Measurements from ENCODE around the gene CACNB4.
"Not testable (repeated sequence)": the region's sequence is repeated elsewhere in the genome, so short reads cannot be mapped to it uniquely, and the experiment has no call there.

Gene CACNB4

DNA sequence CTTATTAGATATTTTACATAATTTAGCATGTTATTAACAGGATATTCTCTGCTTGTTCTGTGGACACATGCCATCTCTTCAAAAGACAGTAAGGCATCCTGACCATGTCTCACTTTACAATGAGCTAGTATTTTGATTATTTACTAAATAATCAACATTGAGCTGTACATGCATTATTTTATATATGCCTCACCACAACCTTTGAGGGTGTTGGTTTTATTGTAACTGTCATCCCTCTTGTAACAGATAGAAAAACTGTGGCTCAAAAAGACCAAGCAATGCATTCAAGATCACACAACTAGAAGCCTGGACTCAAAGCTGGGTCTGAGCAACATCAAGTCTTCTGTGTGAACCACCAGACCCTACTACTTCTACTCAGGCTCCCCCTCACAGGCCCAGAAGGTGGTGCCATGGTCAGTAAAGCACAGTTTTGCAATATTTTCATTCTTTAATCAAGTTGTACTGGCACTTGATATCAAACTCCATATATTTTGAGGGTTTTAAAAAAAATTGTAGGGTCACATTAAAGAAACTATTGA lies 165.5 kb downstream of the CACNB4 start:
- no peak for DNase-seq

DNA sequence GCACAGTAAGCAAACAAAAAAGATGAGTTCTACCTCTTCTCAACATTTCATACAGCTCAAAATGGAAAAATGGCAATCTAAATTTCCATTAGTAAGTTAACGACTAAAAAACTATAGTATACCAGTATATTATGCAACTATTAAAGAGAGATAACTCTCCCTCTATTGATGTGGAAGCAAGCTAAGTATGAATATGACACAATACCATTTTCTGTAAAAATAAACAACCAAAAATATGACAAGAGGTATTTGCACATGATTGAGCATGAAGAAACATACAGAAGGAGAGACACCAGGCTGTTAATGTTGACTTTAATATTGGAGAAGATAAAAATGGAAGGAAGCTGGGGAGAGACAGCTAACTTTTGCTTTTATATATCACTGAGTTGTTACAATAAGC lies 167.1 kb downstream of the CACNB4 start:
- DNase-seq, result no peak

DNA sequence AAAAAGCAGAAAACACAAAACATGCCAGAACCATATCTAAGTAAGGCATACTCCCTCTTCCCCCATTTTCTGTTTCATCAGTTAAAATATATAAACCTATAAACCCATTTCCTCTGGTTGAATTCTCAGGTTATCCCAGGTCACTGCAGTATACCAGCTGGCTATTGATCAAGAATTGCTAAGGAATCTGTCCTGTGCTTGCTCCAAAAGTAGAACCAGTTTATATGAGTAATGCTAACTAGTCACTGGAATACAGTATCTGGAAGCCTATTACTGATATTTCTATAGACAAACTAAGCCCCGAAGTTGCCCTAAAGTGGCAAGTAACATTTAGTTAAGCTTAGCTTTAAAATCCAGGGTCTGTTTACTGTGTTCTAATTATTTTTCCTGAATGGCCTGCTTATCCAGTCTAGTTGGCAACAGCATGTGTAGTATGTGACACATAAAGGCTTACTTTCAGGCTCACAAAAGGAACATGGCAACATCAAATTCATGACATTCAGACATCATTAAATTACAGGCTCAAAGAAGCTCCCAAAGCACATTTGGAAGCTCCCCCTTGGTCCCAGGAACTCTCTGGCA lies 167.7 kb downstream of the CACNB4 start:
- DNase-seq, result no peak

DNA sequence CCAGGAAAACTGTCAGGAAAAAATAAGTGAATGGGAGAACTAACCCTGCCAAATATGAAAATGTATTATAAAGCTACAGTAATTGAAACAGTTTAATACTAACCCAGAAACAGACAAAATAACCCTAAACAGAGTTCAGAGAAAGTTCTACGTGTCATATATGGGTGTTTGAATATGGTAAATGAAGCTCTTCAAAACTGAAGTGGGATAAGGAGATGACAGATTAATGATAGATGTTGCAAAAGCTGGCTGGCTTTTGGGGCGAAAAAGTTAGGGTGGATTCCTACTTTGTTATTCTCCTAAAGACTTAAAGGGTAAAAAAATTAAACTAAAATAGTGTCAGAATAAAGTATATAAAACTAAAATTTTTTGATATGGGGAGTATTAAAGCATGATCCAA lies 168.8 kb downstream of the CACNB4 start:
- no peak for DNase-seq

DNA sequence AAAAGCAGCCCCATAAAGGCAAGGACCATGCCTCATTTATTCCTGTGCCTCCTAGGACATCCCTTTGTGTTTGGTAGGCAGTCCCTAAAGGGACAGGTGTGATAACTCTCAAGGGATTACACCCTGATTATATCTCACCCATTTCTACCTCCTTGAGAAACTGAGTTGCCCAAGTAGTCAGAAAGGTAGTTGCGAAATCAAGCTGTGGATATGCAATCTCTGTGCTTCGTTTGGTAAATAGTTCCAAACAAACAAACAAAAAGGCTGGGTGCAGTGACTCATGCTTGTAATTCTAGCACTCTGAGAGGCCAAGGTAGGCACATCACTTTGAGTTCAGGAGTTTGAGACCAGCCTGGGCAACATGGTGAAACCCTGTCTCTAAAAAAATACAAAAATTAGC lies 170.5 kb downstream of the CACNB4 start:
- DNase-seq, result no peak

DNA sequence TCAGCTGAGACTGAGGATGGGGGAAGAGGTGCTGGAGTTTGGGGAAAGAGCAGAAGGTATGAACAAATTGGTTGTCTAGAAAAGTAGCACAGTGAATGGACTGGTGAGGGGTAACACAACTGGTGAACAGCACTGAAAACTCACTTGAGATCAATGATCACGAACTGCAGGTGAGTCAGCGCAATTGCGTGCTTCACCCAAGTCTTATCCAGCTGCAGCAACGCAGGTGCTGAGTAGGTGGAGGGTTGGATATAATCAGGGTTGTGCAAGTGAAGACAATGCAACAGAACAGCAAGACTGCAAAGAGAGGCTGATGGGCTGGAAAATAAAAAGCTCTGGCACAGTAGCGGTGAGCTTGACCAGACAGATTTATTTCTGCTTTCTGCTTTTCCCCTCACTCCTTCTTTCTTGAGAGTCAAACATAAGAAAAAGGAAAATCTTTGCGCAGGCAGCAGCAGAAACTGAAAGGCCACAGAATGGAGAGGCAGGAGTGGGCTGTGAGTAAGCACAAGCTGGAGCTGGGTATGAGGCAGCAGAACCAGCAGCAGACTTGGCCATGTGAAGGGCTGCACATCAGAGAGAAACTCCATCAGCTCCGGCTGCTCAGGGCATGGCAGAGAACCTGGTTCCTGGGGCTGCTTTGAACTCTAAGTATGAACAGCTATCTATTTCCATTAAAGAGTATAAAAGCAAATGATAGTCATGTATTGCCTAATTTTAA lies 171.2 kb downstream of the CACNB4 start:
- no peak for DNase-seq

DNA sequence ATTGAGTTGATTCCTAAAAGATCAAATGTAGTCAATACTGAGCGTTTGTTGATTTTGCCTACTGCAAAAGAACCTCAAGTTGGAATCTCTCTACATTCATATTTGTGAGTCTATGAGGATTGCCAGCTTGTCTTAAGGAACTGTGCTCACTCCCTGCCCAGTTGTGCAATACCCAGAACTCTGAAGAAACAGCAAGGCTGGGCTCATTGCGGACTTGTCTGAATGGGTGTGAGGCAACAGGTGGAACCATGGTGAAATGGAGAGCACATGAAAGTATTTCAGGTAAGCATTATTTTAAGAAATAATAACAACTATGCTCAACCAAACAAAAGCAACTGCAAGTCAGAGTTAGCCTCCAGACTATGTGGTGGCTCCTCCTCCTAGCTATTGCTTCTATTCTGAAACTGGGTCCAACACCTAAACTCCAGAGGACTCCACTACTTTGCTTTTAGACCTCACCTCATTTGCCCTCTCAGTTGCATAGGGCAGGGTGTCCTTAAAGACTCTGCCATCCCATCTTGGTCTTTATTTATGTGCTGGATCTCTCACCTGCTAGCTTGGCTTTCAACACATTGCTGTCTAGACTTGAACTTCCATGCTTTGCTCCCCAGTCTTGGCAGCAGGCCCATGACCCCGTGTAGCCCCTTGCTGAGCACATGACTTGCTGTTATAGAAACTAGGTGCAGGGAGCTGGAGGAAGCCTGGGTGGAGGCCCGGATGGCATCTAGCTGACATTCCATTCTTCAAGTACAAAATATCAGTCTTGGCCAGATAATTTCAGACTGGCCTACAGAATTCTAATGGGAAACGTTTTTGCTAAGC lies 175.8 kb downstream of the CACNB4 start:
- DNase-seq, result no peak

DNA sequence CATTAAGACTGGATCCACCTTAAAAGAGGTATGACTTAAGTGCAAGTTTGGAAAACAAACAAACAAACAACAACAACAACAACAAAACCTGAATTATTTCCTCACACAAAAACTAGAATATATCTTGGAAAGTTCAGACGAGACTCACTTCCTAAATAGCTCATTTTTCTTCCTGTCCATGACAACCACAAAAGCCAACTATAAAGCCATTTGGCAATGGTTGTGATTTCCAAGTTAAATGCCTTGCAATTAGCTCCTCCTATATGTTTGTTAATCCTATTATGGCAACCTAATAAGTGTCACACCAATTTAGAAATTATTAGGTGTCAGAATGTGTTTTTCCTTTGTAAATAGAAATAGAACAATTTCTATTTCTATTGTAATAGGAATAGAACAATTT lies 179.1 kb downstream of the CACNB4 start:
- DNase-seq, result no peak

DNA sequence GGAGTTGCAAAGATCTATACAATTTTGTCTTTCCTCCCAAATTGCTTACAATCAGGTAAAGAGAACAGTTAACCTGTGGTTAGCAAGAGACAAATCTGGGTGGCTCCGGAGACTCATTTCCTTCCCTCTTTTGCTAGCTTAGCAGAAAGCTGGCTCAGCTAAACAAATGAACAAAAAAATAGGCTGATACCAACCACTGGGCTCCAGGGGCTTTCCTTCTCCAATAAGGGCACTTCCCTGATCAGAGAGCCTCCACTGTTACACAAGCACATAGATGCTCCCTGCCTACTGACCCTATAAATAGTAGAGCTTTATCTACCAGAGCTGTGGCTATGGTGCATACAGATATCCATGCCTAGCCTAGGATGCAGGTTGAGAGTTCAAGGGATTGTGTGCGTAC lies 180.5 kb downstream of the CACNB4 start:
- DNase-seq, result no peak

DNA sequence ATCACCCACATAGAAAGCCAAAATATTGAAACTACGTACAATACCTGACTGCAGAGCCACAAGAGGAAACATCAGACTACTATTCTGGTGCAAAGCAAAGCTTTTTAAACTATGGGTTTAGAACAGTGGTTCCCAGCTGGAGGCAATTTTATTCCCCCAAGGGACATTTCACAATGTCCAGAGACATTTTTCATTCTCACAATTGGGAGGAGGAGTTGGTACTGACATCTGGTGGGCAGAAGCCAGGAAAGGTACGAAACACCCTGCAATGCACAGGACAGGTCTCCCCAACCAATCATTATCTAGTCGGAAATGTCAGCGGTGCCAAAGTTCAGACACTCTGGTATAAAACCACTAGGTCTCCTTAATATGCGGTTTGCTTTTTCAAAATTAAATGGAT lies 182.2 kb downstream of the CACNB4 start:
- DNase-seq, result no peak

DNA sequence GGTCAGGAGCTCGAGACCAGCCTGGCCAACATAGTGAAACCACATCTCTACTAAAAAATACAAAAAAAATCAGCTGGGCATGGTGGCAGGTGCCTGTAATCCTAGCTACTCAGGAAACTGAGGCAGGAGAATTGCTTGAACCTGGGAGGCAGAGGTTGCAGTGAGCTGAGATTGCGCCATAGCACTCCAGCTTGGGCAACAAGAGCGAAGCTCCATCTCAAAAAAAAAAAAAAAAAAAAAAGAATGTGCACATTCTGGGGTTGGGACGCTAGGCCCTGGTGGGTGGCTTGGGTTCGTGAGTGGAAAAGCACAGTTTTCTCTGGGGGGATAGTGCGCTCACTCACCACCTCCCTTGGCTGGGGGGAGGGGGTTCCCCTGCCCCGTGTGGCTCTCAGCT lies 183.2 kb downstream of the CACNB4 start:
- not testable (repeated sequence) for DNase-seq

DNA sequence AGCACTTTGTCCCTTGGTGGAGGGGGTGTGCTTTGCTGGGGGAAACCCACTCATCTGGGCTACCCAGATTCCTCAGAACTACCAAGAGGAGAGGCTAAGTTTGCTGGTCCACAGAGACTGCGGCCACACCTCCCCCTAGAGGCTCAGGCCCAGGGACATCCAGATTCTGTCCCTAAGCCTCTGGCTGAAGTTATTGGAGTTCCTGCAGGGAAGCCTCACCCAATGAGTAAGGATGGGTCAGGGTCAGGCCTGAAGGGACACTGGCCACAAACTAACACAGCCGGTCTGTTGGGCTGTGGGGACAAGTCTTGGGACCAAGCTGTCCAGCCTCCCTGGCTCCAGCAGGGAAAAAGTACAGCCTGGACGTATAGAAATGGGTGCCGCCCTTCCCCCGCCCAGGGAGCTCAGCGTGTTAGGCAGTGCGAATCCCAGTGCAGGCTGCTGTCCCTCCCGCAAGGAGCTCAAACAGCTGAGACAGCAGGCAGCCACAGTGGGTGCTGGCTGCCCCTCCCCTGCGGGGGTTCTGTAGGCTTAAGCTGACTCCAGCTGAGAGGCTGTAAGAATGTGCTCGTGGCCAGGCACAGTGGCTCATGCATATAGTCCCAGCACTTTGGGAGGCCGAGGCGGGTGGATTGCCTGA lies 183.7 kb downstream of the CACNB4 start:
- no peak for DNase-seq

DNA sequence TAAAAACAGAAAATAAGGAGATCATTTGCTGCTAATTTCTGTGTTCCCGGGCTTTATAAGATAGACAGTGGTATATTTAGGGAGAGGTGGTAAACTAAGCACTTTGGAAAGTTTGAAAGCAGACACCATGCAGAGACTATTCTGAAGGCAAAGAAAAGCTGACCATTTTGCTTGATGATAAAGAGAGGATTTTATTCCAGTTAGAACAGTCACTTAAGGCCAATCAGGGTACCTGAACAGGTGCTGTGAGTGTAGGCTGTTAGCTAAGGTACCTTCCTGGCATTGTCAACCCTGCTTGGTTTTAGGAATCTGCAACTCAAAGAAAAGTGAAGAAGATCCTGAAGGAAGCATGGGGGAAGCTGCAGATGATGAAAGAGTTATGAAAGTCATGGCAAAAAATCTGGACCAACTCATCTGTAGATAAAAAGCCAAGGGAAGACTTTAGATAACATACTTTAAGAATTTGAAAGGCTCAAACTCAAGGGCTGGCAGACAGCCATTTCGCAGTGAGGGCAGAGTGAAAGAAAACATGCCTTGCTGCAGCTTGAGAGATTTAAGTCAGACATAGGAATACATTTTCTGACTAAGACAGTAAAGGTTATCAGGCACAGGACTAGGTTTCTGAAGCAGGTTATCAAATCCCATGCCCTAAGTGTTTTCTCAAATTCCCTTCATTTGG lies 190.5 kb downstream of the CACNB4 start:
- DNase-seq, result no peak

DNA sequence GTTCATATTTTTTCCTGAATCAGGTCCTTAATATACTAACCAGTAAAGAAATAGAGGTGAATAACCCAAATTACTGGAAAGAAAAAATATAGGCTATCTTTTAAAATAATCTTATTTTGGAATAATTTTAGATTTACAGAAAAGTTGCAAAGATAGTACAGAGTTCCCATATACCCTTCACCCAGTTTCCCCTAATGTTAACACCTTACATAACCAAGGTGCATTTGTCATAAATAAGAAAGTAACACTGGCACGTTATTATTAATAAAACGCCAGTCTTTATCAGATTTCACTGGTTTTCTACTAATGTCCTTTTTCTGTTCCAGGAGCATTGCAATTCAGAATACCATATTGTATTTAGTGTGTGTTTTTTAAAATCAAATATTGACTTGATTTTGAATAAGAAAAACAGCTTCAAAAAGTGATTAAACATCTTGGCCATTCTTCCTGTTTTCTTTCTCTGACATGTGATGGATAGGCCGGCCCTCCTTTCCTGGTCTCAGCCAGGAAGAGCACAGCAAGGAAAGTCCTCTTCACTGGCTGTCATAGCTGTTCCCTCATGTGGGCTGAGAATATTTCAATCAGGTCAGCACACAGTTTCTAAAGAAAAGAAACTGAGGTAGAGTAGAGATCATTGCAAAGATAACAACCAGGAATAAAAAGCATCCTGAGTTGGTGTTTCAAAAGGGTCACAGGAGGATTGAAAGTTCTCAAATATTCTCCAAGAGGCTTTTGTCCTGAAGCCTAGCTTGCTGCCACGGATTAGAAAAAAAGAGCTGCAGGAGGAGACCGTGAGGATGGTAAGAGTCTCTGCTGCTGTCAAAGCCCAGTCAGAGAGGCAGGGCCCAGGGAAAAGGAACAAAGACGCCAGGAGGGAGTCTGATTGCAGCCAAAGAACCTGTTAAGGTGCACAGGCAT lies 191.3 kb downstream of the CACNB4 start:
- no peak for DNase-seq

DNA sequence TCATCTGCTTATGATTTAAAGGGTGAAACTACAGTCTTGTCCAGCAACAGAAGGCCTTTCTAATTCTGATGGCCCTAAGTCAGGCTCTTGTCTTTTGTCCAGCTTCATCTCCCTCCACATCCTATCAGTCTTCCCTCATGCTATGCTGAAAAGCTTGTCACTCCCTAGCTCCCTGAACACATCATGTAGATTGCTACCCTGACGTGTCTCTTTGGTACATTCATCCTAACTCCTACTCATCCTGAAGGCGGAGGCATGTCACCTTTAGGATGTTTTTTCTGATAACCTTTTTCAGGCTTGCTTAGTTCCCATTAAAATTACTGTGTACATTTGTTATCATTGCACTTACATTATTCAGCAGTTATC lies 192.2 kb downstream of the CACNB4 start:
- DNase-seq, result no peak

DNA sequence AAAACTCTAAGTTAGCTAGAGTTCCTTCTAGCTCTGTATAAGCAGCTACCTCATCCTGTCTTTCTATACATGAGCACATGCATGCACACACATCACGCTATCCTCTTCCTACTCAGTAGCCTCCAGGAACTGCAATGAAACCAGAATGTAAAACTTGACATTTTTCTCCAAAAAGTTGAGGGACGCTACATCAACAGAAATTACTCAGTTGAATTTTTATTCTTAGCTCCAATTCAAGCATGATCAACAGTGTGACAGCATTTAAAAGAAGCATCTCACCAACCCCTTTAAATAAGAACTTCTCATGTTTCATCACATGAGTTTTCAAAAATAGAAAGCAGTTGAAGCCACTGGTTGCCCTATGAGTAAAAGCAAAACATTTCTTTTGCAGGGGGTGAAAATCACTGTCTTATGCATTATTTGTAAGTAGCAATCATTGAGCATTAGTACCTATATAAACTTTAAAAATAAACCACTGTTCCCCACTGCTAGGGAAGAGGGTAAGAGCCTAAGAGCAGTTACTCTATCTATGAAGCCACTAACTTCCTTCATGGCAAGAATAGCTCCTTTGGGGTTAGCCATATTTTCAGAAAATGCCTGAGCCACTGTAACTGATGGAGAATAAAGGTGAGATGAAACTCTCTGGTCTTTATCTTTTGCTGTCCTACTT lies 192.7 kb downstream of the CACNB4 start:
- no peak for DNase-seq

DNA sequence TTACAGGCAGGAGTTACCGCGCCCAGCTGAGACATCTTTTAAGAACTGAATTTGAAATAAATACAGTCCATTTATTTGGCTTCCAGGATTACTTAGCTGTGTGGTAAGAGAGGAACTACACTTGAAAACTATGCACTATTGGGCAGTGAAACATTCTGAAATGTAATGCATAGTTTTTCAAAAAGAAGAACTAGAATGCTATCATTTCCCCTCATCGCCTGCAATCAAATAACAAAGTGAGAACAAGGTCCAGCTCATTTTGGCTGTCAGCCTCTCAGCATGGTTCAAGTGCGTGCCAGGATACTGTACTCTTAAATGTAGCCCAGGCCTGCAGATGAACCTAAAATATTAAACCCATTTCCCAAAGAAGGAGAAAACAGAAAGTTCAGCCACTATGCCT lies 194.0 kb downstream of the CACNB4 start:
- DNase-seq, result no peak

DNA sequence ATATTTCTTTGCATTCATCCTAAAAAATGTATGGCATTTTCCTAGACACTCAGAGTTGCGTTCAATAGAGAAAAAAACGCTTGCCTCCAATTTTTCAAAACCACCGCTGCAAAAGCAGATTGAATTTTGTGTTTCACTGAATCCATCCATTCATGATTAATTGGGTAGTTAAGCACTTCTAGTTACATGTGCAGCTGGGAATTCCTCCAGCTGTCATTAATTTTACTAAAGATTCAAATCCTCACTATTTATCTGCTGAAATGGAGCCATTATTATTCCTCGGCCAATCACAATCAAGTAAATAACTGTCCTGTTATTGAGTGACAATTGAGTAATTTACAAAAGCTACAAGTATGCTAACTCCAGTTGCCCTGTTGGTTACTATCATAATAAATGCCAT lies 194.8 kb downstream of the CACNB4 start:
- DNase-seq, result no peak

DNA sequence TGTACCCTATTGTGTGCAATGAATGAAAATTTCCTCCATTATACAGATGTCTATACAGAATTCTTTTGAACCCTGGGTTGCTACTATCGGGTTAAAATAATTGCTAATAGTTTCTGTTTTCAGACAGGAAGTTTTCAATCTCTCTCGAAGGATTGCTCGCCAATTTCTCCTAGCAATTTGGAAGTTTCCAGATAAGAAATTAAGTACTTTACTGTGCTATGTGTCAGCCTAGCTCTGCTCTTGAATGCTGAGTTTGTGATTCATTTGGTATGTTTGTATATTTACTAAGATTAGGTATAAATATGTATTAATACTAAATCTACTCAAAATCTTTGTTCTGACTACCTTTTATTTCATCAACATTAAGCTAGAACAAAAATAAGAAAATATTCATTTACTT lies 196.0 kb downstream of the CACNB4 start:
- no peak for DNase-seq

DNA sequence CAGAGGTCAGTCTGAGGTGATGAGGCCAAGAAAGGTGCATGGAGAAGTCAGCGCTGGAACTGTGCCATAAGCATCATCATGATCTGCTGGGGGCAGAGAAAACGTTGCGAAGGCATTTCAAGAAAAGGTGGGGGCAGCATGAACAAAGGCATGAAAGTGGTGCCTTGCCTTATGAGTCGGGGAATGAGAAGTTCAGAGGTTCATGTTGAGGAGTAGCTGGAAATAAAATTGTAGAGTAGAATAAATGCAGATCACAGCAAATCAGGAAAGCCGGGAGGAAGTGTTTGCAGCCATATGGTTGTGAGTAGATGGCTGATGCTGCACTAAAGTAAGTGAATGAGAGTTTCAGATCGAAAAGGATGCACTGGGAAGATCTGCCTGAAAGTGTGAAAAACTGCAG lies 198.5 kb downstream of the CACNB4 start:
- no peak for DNase-seq

DNA sequence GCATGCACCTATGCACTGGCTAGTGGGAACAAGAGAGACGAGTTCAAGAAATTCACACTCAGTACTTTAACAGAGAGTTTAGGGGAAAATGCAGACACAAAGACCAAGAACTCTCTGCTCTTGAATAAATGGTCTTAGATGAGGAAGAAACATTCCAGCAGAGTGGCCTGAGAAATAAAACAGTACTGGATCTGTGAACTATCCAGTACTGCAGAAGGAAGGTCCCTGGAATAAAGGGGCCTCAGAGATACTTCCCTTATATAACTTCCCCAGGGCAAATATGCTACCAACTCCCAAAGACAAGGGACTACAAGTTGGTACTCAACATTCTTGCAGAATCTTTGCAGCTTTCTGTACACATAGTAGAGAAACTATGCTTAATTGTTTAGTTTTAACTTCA lies 199.7 kb downstream of the CACNB4 start:
- no peak for DNase-seq
